ENCODE results near the gene SUSD4. TPM values are rescaled to one million over a fixed set of nuclear protein-coding genes. Genes with fewer than 3 reads are reported as not detected.

SUSD4 gene
- total and polyA plus RNA-seq, 2 of the 8 experiments (the other 6 are each of a cell fraction or from before 2014, with no cell fraction given): 3.9 to 5.2 TPM

GRCh38 chr1:223234170-223234514 lies 129.8 kb downstream of the SUSD4 start:
- Histone ChIP-seq H4K8ac (ENCODE audit: extremely low read depth, insufficient read depth, low read length) (no peak overlapping the region), H3K56ac (replicated peaks; ENCODE audit: insufficient read length, low read depth, low read length) (no peak overlapping the region), H3K9me3 (ENCODE audit: insufficient read depth in 2 of 2, low read depth in 1 of 2, low read length in 1 of 2) (no peaks in the 10 kb centered on the region), H2BK15ac (ENCODE audit: low read length) (no peak overlapping the region), H3K4me1 (replicated peaks in 1 of 4; ENCODE audit: control insufficient read depth in 3 of 4, insufficient read depth in 4 of 4, low read length in 3 of 4) (no peaks in the 10 kb centered on the region), H3K23me2 (ENCODE audit: low read depth, low read length) (no peaks in the 10 kb centered on the region), H2BK12ac (ENCODE audit: low read depth, low read length) (no peak overlapping the region), H3K36me3 (ENCODE audit: control insufficient read depth in 2 of 4, insufficient read depth in 4 of 4, low read length in 3 of 4) (no peaks in the 10 kb centered on the region), H4K91ac (replicated peaks; ENCODE audit: insufficient read length, low read length) (no peak overlapping the region), H4K5ac (ENCODE audit: insufficient read length, low read depth, low read length) (no peak overlapping the region), H3K9ac (replicated peaks in 1 of 4; ENCODE audit: extremely low read depth in 1 of 4, low read depth in 3 of 4, low read length in 3 of 4) (no peak overlapping the region), H2BK20ac (ENCODE audit: low read length) (no peak overlapping the region), H3K27ac (ENCODE audit: low read depth, low read length) (no peak overlapping the region), H3K4me3 (ENCODE audit: extremely low read depth in 1 of 4, insufficient read depth in 2 of 4, low read depth in 3 of 4, low read length in 4 of 4) (no peak overlapping the region), H4K20me1 (replicated peaks in 1 of 2; ENCODE audit: control insufficient read depth in 1 of 2, insufficient read depth in 2 of 2, low read length in 2 of 2) (no peaks in the 10 kb centered on the region), H3K18ac (ENCODE audit: extremely low read depth, low read length) (no peak overlapping the region), H3K4ac (replicated peaks; ENCODE audit: insufficient read length, low read depth, low read length) (no peak overlapping the region), H3K79me1 (ENCODE audit: low read depth, low read length) (no peaks in the 10 kb centered on the region), H2BK5ac (ENCODE audit: low read depth, low read length) (no peak overlapping the region), H3K79me2 (ENCODE audit: control insufficient read depth in 1 of 2, insufficient read depth in 2 of 2, low read length in 2 of 2) (no peaks in the 10 kb centered on the region), H3K14ac (ENCODE audit: insufficient read length) (no peak overlapping the region), H2AFZ (ENCODE audit: low read length) (no peak overlapping the region), H2BK120ac (replicated peaks; ENCODE audit: low read depth, low read length) (no peak overlapping the region), H3K27me3 (replicated peaks in 1 of 4; ENCODE audit: control insufficient read depth in 3 of 4, extremely low read depth in 1 of 4, insufficient read depth in 3 of 4, low read length in 3 of 4) (no peaks in the 10 kb centered on the region), H3K23ac (ENCODE audit: insufficient read length) (no peak overlapping the region), H3K4me2 (ENCODE audit: insufficient read depth in 1 of 2, low read depth in 2 of 2, low read length in 2 of 2) (no peak overlapping the region), H2AK5ac (ENCODE audit: low read depth, low read length) (no peak overlapping the region)
- 88% methylated on average over 1 of the region's 1 CpG; no CpG with 5 or more reads in 1 of the 2 experiments for WGBS, 2 experiments (ENCODE audit: extremely low coverage in 1 of 2, insufficient coverage in 1 of 2, insufficient read length in 1 of 2, insufficient replicate concordance in 2 of 2, low coverage in 1 of 2, low lambda C conversion rate in 2 of 2, missing lambda C conversion rate in 1 of 2)
- POLR2A ChIA-PET (ENCODE audit: partially characterized antibody): no interaction called here
- DNase-seq (ENCODE audit: low read depth in 1 of 2, low spot score in 2 of 2) (peak in 1 of 2 experiments; percentile 6), FAIRE-seq (no peak)
- CTCF ChIA-PET (ENCODE audit: partially characterized antibody): no interaction called here
- TF ChIP-seq ZNF274 (IDR thresholded peaks at IDR 0.05; ENCODE audit: borderline replicate concordance, extremely low read depth, low read length) (no peak), NANOG (IDR thresholded peaks at IDR 0.05; ENCODE audit: insufficient read depth, low read depth, low read length, poor library complexity, severe bottlenecking) (no peak), CHD1 (IDR thresholded peaks at IDR 0.05; ENCODE audit: low read depth, low read length) (no peak), E2F6 (IDR thresholded peaks at IDR 0.05) (no peak), JUN (IDR thresholded peaks at IDR 0.05; ENCODE audit: low read depth, low read length) (no peak), TAF7 (optimal IDR thresholded peaks at IDR 0.05; ENCODE audit: borderline replicate concordance, low read depth, low read length) (no peak)

Measured in H1 (cell line).